ENCODE data around the gene EPHB2.
"Not testable (repeated sequence)": the region's sequence is repeated elsewhere in the genome, so short reads cannot be mapped to it uniquely, and the experiment has no call there.

Gene EPHB2

DNA sequence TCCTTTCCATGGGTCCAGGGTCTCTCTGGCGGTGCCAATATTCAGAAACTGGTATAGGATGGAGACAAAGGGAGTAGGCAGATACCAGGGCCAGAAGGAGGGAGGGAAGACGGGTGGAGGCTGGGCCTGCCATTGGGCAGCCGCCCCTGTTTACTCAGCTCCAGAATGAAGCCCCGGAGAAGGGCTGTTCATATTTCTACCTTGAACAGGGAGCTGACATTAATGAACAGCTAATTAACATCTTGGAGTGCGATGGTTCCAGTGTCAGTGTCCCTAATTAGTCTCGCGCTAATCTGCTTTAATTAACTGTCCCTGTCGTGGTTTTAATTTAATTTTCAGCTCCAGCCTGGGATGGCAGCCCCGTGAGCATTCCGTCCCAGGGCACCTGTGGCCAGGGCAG lies 113.8 kb downstream of the EPHB2 start:
- DNase-seq = no peak

DNA sequence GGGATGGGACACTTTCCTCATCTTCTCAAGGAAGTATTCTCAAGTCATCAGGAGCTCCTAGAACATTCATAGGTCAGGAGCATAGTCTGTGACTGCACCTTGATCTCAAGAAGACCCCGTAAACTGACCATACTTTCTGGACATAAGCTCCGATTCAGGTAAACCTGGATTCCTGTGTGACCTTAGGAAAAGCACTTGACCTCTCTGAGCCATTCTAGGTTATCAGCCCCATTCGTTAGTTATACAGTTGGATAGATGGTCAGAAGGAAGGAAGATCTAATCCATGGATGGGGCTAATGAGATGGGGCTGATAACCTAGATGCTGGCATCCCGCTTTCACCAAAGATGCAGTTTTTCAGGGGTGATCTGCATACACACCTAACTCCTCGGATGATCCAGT lies 114.3 kb downstream of the EPHB2 start:
- no peak for DNase-seq

DNA sequence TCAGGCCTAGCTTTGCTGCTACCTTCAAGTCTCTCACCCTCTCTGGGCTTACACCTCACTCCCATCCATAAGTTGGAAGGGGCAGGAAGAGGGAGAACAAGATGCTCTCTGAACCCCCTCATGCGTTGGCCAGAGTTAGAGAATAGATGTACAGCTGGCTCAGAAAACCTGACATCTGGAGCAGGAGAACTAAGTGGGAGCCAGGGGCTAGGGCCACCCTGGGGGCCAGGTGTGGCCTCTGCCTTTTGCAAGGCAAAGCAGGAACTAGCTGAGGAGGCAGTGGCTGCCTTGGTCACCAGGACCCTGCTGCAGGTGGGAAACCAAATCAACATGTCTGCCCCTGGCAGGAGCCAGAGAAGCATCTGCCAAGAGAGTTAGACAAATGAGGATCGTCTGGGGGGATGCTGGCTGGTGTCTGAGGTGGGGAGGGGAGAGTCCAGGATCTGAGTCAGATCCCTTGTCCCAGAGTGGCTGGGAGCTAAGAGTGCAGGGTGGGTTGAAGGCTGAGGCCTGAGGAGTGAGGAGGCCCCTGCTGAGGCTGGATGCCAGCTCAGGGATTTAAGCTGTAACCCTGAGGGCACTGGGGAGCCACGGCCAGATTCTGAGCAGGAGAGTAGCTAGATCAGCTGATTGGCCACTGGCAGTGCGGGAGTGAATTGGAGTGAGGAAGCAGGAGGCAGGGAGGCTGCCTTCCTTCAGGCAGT lies 115.0 kb downstream of the EPHB2 start:
- DNase-seq = no peak

DNA sequence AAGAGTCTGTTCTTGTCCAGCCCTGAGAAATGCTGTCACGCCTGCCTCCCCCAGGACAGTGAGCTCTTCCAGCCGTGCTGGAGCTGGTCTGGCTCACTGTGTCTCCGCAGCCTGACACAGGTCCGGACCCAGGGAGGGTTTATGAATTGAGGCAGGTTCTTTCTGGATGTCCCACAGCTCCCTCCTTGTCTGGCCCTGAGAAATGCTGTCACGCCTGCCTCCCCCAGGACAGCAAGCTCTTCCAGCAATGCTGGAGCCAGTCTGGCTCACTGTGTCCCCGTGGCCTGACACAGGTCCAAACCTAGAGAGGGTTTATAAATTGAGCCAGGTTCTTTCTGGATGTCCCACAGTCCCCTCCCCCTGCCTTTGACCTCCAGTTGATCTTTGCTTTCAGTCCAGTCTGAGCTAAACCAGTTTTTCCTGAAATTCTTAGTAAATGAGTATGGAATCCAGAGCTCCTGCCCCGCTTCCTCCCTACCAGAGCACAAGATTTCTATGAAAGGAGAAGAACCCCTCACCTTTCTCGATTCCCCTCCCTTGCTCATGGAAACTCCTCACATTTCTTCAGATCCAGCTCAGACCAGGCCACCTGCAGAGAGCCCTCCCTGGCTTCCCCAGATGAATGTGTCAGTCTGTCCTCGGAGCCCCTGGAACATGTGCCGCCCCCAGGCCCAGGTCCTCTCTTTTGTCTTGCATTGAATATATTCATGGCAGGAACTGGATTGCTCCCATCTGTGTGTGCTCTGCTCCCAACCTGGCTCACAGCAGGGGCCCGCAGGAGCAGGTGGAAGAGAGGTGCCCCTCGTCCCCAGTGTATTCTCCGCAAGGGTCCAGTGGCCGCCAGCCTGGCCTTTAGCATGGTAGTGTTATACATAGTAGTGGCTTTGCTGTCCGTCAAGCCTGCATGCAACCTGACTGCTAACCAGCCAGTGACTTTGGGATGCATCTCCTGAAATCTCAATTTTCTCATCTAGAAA lies 116.3 kb downstream of the EPHB2 start:
- DNase-seq = no peak

DNA sequence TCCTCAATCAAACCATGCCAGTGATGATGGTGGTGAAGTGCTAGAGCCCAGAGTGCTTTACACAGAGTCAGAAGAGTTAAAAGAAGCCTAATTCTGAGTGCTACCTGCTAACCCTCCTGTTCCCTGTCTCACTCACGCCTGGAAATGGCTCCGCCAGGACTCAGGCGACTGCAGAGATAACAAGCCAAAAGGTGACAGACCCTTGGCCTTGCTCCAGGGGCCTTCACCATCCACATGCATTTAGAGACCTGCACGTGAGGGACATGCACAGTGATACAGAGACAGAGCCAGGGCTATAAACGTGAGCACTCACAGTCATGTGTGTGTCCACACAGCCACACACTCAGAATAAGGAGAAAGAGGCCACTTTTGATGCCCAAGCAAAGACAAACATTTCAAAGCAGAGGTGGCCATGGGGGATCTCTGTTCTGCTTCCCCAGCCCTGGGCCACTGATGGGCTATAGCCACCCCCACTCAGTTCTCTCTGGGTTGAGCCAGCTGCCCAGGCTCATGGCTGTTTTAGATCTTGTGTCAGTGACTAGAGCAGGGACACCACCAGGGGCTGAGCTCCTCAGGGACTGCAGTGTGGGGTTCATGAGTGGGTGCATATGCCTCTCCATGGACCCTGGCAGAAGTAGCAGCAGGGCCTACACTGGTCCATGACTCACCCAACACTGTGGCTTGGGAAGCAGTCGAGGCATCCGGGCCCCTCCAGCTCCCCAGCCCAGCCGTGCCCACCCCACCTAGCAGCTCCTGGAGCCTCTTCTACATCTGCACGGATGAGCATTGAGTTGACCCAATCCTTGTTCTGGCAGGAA lies 117.2 kb downstream of the EPHB2 start:
- no peak for DNase-seq

DNA sequence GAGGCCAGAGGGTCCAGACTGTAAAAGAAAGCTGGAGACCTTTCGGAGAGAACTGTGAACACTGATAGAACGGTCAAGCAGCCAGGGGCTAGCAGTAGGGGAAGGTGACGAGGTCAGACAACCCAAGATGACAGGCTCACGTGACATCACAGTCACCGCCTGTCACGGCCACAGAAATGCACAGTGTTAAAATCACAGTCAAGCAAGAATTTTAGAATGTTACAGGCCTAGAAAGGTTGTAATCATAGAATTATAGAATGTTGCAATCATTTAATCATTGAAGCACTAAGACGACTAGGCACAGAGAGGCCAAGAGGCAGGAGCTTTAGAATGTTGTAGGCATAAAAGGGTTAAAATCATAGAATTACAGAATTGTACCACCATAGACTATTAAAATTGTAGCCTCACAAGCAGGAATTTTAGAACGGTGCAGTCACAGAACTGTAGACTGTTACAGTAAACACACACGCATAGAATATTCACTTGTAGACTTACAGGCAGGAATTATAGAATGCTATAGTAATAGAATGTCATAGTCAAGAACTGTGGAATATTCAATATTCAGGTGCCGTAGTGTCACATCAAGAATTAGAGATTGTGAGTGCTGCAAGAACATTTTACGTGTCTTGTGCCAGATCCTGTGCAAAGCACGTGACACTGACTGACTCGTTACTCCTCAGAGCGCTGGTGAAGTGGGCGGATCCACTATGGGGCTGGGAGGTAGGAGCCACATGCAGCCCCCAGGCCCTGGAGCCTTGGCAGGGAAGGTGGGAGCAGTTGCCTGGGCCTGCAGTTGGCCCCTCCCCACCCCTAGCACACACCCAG lies 118.1 kb downstream of the EPHB2 start:
- DNase-seq = no peak

DNA sequence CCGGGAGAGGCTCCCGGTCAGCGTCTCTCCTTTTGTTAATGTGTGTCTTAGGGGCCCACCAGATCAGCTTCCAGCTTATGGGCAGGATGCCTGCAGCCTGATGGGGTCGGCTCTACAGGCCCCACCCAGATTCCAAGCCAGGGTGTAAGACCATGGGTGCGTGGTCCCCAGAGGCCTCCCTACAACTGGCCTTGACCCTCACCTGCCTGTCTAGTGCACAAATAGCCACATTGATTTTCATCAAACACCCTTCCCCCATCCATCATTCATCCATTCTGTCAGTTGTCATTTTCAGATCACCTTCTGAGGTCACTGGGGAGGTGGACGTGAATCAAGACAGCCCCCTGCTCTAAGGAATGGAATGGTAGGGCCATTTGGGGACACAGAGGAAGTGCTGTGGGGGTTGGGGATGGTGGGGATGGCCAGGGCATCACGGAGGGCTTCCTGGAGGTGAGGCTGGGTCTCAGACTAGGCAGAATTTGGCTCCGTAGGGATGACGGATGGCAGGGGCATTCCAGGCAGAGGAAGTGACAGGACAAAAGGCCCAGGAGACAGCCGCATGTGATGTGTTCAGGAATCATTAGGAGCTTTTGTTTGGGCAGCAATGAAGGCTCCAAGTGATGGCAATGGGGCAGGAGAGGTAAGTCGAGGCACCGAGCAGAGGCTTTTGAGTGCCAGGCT lies 118.8 kb downstream of the EPHB2 start:
- DNase-seq = no peak

DNA sequence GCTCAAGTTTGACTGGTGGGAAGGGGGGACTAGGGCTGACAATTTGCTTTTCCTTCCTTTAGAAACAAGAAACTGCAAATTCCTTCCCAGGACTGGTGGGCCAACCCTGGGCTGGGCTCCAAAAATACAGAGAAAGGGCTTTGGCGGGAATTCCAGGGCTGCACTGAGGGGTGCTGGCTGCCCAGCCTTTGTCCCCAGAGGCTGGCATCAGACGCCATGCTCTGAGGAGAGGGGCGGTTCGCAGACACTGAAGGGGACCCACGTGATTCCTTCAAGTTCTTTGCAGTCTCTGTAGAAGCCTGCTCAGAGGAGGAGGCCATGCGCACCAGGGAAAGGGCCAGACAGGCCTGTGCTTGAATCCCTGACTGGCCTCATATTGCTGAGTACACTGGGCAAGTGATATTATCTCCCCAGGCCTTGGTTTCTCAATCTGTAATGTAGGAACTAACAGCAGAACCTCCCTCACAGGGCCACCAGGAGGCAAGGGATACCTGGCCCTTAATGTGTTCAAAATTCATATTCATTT lies 119.5 kb downstream of the EPHB2 start:
- DNase-seq = no peak

DNA sequence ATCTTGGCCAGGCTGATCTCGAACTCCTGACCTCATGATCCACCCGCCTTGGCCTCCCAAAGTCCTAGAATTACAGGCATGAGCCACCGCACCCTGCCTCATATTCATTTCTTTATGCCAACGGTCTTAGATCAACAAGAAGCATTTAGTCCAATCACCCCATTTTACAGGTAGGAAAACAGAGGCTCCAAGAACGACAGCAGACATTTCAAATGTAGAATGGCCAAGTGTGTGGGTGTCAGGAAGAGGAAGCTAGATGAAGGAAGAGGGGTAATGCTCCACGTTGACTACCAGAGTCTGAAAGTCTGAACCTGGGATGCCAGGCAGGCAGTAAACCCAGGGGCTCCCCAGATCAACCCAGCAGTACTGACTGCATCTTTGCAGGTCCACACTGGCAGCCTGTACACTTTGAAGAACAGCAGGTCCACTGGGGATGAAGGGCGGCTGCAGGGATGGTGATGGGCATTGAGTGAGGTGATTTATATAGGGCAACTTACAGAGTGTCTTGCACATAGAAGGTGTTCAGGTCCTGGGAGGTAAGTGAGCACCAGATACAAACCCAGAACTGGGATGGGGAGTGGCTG lies 120.2 kb downstream of the EPHB2 start:
- no peak for DNase-seq

DNA sequence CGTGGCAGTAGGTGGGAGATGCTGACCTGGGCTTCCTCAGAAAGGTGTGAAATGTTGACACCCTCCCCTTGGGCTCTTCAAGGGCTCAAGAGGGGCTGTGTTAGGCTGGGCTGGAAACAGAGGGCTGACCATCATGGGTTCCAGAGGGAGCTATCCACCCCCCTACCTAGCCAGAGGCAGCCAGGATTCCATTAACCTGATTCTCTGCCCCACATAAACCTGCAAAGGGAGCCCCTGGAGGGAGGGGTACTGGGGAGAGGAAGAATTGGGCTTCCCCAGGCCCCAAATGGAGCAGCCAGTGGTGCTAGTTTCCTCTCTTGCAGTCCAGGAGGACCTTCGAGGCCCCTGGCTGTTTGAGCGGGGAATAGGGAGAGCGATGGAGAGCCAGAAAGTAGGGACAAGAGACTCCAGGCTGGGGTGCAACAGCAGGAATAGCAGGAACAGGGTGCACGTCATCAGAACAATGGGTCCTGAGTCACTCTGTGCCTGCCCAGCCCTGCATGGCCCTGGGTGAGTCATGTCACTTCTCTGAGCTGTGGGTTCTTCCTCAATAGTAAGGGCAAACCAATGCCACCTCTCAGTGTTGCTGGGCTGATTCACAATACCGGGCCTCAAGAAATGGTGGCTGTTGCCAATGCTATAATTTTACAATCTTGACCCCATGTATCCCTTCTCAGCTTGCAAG lies 121.2 kb downstream of the EPHB2 start:
- no peak for DNase-seq

DNA sequence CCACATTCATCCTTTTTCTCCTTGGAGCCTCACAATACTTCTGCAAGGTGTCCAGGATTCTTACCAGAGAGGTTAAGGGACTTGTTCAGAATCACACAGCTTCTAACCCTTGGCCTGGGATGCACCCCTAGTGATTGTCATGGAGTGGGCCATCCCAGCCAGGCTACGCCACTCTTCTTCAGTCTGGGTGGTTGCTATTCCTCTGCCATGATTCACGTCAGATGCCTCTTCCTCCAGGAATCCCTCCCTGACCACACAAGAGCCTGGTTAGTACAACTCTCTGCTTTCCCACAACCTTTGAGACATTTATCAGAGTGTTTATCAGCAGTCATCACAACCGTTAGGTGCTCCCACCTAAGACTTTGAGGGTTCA lies 121.8 kb downstream of the EPHB2 start:
- no peak for DNase-seq

DNA sequence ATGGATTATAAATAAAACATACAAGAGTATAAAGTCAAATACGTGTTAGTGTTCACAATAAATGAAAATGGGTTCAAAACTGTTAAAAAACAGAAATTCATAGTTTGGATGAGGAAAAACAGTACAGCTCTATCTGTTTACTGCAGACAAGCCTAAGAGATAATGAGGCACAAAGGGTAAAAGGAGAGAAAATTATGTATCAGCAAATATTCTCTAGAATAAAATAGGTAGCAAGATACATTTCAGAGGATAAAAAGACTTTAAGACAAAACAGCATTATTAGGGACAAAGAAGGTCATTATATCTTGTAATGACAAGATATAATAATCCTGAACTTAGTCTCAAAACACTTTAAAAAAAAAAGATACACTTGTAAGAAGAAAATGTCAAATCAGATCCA lies 123.1 kb downstream of the EPHB2 start:
- DNase-seq = no peak

DNA sequence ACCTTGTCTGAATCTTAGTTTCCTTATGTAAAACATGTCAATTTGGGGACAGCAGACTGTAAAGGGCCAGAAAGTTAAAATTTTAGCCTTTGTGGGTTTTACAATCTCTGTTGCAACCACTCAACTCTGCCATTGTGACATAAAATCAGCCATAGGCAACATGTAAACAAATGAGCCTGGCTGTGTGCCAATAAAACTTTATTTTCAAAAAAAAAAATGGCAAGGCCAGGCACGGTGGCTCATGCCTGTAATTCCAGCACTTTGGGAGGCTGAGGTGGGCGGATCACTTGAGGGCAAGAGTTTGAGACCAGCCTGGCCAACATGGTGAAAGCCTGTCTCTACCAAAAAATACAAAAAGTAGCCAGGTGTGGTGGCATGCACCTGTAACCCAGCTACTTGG lies 123.8 kb downstream of the EPHB2 start:
- not testable (repeated sequence) for DNase-seq

DNA sequence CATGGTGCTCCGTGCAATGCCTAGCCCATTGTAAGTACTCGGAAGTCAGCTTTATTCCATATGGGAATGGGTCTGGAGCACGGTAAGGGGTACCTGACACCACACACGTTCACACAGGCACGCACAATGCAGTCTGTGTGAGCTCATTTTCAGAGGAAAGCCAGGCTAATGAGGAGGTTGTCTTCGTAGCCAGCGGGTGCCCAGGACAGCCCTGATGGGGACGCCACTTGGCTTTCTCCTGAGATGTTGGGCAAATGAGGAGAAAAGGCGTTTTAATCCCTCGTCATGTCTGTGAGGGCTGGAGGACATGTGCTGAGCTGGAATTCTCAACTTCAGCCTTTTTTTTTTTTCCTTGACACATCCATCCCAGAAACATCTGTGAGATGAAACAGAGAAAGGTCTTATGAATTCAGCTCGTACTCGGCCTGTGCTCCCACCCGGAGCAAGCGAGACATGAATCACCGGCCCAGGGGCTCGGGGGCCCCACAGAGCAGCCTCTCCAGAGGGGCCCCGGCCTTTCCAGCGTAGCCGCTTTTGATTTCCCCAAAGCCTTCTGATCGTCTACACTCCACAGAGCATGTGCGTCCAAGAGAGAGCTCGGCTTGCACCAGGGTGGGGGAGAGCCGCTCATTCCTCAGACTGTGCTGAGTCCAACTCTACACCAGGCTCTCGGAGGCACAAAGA lies 125.1 kb downstream of the EPHB2 start:
- no peak for DNase-seq

DNA sequence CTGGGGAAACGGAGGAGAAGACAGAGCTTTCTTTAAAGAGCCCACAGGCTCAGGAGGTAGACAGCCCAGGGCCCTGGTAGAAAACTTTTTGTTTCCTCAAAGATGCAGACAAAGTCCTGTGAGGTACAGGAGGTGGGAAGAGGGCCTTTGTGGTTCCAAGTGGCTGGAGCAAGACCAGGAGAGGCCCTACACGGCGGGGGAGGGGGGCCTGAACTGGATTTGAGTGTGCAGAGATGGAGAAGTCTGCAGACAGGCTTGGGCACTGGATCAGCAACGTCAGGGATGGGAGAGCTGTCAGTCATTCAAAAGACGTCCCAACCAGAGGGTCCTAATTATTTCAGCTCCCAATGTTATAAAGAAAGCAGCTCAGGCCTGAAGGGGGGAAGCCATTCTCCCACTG lies 126.2 kb downstream of the EPHB2 start:
- no peak for DNase-seq

DNA sequence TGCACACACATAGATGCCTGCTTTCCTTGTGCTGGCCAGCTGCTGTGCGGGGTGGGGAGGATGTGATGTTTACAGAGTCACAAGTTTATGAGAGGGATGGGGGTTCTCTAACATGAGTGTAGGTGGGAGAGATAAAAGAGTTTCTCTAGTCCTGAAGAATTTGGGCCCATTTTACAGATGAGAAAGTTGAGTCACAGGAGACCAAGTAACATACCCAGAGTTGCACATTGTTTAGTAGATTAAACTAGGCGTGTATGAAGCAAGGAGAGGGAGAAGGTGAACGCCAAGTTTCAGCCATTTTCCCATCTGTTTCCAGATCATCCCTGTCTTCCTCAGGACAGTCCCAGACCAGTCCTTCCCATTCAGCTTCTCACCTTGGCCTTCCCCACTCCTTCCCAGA lies 126.7 kb downstream of the EPHB2 start:
- no peak for DNase-seq

DNA sequence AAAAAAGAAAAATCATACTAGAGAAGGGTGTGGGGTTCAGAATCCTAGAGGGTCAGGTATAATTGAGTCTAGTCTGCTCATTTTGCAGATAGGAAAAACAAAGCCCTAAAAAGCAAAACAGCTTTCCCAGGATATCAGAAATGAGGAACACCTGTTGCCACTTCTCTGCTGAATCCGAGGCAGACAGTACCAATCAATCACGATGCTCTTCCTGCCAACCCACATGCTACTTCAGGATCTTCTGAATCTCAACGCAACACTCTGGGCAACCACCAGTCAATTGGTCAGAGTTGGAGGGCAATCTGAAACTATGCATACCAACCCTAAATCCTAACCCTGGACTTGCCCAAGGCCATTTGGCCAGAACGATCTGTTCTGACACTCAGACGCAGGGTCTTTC lies 128.3 kb downstream of the EPHB2 start:
- DNase-seq = no peak

DNA sequence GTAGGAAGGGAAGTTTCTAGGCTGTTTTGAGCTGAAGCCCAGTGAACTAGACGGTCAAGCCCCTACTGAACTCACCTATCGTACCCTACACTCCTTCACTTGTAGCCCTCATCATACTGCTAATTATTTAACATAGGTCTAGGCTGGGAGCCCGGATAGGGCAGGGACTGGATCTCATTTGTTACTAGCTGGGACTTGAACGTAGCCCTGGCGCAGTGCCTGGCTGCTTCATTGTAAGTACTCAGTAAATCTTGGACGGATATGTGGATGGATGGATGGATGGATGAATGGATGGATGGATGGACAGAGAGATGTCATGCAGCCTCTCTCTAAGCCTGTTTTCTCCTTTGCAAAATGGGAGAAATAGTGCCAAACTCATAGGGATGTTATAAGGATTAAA lies 129.2 kb downstream of the EPHB2 start:
- no peak for DNase-seq

DNA sequence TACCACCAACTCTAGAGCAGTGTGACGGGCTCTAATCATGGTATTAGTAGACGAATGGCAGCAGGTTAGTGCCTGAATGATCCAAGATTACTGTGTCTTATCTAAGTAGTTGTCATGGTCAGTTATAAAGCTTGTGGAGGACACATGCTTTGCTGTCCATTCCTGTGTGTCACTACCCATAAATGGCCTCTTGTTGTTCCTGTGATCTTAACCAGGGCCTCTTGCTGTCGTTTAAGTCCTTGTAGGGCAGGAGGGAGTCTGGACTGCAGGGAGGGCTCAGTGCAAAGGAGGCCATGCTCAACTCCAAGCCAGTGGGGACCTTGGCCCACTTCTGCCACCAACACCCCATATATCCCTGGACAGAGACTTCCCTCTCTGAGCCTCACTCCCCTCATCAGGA lies 130.5 kb downstream of the EPHB2 start:
- DNase-seq = no peak

DNA sequence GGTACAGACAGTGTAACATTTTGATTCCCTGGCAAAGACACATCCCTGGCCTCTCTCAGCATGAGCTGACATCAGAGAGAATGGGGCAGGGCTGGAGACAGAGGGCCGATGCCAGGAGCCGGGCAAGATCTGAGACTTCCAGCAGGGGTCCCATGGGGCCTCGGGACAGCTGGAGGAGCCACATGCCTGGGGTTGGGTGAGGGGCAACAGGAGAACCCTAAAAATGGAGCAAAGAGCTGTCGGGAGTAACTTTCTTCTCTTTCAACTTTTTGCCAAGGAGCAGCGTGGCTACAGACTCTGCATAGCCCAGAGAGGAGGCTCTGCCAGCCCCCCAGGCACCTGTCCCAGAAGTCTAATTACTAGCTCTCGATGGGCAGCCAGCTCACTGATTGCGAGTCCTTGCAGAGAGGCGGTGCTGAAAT lies 131.2 kb downstream of the EPHB2 start:
- no peak for DNase-seq

Measured in NCI-H345 (cell line).